Hepatocyte (in vitro differentiated cells): ENCODE measurements around the gene METTL13.

Experiments used
- EZH2 ChIP-seq: fragments of 200-600 bp; sonication (generic); IDR thresholded peaks from 2 replicates; pipeline ENCODE4 v1.6.1; 2016; ENCODE audit warnings: antibody characterized with exemption, mild to moderate bottlenecking, borderline replicate concordance
- EZH2phosphoT487 ChIP-seq: fragments of 200-600 bp; sonication (generic); IDR thresholded peaks from one replicate; pipeline ENCODE4 v1.6.1; 2018; ENCODE audit warnings: antibody characterized with exemption, mild to moderate bottlenecking, low read depth, moderate library complexity; ENCODE audit not compliant: unreplicated experiment, severe bottlenecking
- TF ChIP-seq, protein P1 (sequence below): fragments of 200-600 bp; sonication (generic); IDR thresholded peaks from 2 replicates; pipeline ENCODE4 v1.5.1; 2016; ENCODE audit warnings: antibody characterized with exemption, mild to moderate bottlenecking; ENCODE audit not compliant: poor library complexity

DNA sequence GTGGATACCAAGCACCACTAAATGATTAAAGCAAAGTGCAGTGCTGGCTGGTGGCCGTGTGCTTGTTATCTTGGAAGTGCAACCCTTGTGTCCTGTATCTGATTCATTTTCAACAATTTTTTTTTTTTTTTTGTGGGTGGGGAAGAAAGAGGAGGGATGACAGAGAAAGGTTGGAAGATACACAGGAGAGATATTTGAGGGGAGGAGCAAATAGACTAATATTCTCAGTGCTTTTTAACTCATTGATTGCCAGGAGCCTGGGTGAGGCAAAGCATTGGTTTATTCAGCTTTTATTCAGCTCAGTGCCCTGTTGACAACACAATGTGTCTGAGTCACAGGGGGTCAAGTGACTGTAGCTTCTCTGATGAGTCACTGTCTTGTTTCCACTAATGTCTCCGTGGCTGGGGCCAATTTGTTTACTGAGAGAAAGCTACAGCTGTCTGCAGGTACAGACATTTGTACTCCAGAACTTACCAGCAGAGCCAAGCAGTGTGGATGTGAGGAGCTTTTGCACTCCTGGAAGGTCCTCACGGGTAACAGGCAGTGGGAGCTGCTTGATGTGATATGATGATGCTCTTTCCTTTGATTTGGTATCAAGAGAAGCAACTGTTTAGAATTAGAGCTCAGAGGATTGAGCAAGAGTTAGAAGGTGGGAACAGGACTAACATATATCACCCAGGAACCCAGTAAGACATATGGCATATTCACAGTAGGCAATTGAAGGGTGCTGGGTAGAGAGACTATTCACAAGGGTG, 36.2 kb downstream of the METTL13 start:
- TF ChIP-seq, protein P1, sequence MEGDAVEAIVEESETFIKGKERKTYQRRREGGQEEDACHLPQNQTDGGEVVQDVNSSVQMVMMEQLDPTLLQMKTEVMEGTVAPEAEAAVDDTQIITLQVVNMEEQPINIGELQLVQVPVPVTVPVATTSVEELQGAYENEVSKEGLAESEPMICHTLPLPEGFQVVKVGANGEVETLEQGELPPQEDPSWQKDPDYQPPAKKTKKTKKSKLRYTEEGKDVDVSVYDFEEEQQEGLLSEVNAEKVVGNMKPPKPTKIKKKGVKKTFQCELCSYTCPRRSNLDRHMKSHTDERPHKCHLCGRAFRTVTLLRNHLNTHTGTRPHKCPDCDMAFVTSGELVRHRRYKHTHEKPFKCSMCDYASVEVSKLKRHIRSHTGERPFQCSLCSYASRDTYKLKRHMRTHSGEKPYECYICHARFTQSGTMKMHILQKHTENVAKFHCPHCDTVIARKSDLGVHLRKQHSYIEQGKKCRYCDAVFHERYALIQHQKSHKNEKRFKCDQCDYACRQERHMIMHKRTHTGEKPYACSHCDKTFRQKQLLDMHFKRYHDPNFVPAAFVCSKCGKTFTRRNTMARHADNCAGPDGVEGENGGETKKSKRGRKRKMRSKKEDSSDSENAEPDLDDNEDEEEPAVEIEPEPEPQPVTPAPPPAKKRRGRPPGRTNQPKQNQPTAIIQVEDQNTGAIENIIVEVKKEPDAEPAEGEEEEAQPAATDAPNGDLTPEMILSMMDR, result no peak
- TF ChIP-seq EZH2, result no peak
- no peak for TF ChIP-seq EZH2phosphoT487
